HG03439 (cell line): ENCODE data around the gene GH2.

Experiments used
- ATAC-seq: cut with Tn5 transposase; IDR thresholded peaks from one replicate; pipeline ENCODE4 v1.9.1; 2021; ENCODE audit warnings: mild to moderate bottlenecking, moderate library complexity; ENCODE audit not compliant: unreplicated experiment

The GH2 gene

DNA sequence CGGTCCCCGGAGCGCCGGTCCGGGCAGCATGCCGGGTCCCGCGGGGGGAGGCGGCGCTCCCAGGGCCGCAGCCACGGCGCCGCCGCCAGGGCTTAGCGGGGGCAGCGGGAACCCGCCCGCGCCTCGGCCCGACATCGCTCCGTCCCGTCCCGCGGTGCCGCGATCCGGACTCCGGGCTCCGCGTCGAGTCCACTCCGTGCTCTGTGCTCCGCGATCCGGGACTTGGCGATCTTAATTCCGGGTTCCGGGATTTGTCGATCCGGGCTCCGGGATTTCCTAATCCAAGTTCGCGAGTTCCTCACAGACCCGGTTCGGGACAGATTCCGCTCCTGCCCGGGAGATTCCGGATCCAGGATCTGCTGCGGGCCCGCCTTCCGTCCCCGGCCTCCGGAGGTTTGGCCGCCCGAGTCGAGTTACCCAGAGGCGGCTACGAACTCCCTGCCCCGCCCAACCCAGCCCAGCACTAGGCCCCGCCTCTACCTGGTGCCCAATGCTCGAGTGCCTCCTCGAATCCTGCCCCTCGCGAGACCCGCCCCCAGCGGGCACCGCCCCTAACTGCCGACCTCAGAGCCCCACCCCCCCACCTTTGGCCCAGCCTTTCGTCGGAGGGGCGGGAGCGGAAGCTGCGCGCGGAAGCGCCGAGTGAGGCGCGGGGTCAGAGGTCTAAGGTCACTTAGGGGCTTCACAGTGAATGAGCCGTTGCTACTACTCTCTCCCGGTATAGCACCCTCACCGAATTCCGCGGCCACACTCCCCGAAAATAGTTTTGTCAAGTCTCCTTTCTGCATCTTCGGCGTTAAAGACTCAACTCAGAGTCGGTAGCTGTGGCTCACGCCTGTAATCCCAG is 39.0 kb downstream of the GH2 start, which contains the start of gene SMARCD2:
SMARCD2 (minus strand) TSS at position 146 of the 847 bp plus-strand sequence; CDS start at position 135, 11 bp downstream.
- ATAC-seq = peak; percentile 78

DNA sequence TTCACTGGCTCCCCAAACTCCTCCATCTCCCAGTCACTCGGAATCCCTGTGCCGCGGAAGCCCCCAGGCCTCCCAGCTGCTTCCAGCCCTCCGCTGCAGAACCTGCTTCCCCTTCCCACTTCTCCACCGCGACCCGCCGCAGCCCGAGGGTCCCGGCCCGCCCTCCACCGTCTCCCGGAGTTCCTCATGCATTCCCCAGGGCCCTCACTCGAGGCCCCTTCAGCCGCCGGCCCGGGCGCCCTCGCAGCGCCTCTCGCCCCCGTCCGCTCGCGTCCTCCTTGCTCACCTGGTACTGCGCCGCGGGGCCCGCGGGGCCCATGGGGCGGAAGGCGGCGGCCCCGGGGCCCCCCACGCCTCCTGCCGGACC is 39.6 kb downstream of the GH2 start:
- peak; percentile 32 for ATAC-seq

DNA sequence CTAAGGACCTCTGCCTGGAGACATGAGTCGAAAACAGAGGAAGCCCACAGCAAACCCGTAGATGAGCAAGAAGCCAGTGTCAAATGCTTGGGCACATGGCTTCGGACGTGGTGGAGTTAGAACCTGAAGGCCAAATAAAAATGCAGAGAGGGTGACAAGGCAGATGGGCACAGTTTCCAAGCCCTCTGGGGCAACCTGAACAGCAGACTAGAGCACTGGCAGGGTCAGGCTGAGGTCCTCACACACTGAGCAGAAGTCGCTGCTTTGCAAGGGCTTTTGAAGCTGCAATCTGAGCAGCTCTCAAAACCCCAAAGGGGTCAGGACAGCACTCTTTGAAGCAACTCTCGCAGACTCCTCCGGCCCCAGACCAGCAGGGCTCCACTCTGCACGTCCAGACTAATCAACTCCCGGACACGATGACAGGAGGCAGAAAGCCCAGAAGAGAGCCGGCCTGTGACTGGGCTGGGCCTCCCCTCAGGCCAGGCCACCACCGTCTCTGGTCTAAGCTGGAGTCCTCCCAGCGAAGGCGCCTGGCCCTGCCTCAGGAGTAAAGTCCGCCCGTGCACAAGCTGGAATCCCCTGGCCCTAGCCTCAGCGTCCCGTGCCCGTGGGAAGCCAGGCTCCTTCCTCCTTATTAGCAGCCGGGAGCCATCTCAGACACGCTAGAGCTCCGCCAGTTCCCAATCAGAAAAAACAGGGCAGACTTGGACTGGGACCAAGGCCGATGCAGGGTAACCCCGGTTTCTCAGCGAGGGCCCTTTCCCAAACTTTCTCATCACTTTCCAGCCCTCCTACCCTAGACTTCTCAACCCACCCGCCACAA is 40.2 kb downstream of the GH2 start:
- ATAC-seq = no peak

DNA sequence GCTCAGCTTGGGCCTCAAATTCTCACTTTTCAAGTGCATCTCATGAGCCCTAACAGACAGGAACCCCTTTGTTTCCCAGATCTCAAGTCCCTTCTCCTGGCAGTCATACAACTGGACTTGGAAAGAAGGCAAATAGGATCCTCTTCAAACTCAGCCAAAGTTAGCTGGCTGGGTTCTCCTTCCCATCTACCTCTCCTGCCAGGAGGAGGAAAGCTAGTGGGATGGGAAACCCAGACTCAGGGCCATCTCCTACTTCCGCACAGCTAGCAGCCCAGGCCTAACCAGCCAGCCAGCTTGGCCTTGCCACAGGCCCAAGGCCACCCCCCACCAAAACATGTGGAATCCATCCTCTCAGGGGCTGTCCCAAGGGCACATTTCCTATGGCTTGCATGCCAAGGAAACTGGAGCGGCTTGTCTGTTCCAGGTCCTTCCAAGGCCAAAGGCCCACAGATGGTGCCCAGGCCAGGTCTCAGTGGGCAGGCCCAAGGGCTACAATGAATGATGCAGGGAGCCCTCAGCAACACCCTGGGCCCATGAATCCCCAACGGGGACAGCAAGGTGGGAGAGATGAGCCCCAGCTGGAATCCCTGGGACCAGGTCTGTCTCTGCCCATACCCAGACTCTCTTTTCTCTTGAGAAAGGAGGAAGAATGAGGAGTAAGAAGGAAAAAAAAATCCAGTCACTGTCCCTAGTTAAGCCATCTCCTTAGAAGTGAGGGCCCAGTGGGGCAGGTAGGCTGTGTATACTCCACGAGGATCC is 41.0 kb downstream of the GH2 start:
- ATAC-seq = no peak

DNA sequence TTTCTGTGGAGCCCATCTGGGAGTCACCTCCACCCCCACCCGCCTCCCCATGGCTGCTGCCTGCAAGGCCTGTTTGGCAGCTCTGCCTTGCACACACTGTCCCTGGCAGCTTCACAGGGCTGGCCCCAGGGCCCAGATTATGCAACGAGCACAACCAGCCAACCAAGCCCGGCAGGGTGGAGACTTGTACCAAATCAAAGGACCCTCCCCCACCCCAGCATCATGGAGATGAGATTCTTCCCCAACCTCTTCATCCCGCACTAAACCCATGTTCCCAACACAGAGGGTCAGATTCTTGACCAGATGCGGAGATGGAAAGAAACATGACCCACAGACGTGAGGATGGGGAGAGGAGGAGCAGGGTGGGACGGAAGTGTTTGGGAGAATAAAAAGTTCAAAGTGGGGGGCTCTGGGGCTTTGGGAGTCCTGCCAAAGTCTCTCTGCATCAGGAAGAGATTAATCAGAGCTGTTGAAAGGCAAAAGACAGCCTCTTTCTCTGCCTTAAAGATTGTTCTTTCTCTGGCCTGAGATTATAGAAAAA is 43.0 kb downstream of the GH2 start:
- ATAC-seq = no peak

DNA sequence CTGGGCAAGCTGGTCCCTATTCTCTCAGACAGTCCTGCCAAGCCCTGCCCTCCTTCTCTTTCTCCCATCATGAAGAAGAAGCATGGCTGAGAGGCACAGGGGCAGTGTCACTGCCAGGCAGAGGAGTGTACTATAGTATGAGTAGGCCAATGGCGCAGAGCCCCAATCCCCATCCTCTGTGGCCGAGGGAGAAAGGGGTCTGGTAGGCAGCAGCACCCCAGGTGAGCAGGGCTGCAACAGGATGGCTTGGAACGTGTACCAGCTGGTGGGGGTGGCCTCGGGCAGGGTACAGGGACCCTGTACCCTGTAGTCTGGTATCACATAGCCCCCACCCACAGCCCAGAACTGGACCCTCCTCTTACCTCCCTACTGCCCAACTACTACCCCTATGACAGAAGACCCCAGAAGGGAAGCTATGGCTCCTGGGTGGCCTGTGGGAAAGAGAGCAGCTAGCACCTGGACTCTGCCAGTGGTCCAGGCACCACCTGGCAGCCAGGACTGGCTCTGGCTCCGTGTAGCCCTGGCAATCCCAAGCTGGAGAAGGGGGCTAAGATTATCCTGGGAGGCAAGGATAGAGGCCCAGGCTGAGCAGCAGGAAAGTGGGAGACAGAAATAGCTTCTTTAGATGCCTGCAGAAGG is 43.7 kb downstream of the GH2 start:
- no peak for ATAC-seq

DNA sequence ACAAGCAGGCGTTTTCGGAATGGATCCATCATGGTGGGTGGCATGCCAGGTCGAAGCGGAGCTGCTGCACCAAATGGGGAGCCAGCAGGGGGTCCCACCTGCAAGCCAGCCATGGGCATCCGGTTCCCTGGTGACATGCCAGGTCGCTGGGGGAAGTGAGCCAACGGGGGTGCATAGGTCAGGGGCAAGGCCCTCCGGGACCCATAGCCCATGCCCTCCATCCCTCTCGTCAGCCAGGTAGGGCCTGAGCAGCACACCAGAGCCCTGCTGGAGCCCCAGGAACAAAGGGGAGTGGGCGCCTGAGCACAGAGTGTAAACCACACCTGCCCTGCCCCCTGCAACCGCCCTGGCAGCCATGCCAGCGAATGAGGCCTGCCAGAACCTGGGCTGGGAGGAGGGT is 44.3 kb downstream of the GH2 start:
- ATAC-seq = no peak

DNA sequence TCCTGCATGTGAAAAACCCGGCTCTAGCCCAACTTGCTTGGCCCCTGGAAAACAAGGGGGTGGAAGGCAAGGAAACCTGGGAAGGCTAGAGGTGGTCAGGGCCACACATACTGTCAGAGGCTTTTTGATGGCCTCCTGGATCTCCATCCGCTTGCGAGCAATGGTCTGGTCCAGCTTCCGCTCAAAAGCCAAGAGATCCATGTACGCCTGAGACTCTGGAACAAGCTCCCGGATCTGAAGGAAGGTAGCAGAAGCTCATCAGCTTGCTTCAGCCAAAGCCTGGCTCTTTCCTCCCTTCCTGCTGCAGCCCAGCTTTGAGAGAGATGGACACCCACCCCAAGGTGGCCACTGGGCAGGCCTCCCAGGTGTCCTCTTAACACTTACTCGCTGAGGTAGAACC is 44.9 kb downstream of the GH2 start:
- no peak for ATAC-seq

DNA sequence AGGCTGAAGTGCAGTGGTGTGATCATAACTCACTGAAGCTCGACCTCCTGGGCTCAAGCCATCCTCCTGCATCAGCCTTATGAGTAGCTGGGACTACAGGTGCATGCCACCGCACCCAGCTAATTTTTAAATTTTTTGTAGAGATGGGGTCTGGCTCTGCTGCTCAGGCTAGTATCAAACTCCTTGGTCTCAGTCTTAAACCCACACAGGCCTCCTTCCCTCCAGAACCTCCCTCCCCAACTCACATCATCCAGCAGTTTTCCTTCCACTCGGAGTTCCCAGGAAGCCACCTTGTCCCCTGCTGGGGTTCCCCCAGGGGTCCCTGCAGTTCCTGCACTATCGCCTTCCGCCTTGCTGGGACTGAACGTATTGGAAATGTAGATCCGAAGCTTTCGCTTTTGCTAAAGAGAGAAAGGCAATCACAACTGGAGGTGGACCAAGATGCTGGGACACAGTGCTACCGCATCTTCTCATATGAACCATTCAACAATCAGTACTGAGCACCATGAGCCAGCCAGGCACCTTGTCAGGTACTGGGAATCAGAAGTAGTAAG is 46.5 kb downstream of the GH2 start:
- no peak for ATAC-seq

DNA sequence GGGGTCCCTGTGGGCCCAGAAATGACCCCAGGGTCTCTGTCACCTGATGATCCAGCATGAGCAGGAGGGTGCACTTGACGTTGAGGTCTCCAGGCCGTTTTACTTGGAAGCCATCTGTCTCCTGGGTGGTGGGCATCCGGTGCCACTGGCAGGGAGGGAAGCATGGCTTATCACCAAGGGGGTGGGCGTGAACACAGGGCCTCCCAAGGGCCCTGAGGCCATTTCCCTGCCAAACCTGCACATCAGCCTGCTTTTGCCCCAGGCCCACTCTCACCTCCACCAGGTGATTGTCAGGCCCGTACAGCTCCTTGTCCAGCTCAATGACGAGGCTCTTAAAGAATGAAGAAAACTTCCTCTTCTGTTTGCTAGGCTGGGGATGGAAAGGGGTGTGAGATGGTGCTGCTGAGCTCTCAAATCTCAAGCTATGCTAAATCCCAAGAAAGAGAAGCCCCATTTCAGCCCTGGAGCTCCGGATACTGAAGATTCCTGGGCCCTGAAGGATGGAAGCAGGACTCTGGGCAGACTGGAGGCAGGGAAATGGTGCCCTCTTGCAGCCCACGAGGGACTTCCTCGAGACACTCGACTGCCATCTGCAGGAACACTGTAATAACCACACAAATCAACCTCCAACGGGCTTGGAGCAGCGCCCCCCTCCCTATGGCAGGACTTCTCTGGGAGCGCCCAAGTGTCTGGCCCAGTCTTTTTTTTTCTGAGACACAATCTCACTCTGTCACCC is 47.1 kb downstream of the GH2 start:
- ATAC-seq = no peak

DNA sequence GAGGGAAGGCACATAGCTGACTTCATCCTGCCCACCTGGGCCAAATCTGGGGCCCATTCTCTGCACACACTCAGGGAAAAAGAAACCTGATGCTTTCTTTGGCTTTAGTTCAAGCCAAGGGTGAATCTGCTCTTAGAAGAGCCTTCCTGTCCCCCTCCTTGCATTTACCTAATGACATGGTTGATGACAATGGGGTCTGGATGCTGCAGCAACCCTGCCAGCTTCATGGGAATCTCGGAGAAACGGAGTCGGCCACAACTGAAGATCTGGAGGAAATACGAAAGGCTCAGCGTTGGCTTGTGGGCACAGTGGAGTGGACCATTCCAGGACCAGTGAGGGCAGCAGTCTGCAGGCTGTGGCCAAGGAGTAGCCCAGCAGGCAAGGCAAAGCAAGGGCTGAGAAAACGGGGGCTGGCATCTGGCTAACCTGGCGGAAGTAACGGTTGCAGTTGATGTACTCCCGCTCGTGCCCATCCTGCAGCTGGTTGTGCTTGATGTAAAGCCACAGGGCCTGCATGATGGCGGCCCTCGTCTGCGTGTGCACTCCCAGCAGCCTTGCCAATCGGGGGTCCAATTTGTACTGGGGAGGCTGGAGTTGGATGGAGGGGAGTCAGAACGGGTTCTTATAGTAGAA is 47.9 kb downstream of the GH2 start:
- no peak for ATAC-seq

DNA sequence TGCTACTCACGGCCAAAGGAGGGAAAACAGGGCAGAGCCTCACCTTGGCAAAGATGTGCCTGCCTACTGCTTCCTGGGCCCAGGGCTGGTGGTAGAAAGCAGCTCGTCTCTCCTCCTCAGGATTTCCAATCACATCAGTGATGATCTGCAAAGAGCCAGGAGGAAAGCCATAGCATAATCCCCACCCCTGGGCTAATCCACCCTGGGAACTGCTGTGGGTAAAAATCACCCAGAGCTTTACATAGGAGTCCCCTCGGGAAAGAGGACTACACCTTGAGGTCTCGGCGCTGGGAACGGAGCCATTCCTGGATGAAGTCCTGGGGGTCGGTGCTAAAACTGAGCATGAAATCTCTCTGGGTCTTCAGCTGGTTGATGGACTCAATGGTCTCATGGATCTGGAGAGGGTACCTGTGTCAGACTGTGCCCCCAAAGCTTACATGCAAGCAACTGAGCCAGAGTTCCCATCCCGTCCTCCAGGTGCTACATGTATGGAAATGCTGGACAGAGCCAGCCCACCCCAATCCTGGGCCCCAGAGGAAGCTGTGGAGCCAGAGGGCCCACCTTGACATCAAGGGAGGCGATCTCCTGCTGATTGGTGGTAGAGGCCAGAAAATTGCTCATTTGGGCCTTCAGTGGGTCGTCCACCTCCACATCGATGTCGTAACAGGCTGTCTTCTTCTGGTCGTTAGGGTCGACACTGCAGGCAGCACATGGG is 48.6 kb downstream of the GH2 start:
- ATAC-seq = no peak

DNA sequence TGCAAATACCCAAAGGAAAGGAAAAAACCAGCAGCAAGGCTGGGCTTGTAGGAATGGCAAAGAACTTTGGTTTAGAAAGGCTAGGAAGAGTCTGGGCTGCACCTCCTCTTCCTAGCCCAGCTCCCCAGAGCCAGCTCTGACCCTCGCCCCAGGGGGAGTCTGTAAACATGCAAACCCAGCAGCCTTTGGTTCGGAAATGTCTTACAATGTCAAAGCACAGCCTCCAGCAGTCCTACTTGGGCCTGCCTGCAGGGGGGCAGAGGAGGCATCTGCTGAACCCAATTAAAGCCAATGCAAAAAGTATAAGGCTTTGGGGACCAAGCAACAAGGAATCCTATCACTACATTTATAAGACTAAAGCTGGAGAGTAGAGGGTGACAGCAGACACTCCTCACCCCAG is 49.3 kb downstream of the GH2 start:
- no peak for ATAC-seq

DNA sequence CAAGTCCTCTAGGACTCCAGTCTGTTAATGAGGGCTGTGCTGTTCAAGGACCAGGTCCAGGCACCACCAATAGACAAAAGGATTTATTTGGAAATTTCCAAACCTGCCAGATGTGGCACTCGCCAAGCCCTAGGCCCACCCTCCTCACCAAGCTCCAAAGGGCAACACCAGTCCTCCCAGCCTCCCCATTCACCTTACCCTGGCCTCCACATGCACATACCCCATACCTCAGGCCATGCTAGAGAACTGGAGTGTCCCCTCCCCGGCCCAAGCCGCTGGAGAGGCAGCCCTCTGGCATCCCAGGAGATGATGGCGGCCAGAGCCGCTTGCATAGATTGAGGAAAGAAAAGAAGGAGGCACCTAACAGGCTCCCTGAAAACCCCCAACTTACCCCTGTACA is 49.7 kb downstream of the GH2 start:
- no peak for ATAC-seq

DNA sequence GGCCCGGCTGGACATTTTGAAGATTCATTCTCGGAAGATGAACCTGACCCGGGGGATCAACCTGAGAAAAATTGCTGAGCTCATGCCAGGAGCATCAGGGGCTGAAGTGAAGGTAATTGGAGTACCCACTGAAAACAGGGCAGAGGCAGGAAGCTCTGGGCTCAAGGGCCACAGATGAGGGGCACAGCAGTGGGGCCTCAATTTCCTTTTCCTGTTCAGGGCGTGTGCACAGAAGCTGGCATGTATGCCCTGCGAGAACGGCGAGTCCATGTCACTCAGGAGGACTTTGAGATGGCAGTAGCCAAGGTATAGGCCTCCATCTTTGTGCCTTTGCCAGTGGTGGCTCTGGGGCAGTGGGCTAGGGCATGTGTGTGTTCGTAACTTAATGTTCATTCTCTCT is 50.2 kb downstream of the GH2 start:
- no peak for ATAC-seq

DNA sequence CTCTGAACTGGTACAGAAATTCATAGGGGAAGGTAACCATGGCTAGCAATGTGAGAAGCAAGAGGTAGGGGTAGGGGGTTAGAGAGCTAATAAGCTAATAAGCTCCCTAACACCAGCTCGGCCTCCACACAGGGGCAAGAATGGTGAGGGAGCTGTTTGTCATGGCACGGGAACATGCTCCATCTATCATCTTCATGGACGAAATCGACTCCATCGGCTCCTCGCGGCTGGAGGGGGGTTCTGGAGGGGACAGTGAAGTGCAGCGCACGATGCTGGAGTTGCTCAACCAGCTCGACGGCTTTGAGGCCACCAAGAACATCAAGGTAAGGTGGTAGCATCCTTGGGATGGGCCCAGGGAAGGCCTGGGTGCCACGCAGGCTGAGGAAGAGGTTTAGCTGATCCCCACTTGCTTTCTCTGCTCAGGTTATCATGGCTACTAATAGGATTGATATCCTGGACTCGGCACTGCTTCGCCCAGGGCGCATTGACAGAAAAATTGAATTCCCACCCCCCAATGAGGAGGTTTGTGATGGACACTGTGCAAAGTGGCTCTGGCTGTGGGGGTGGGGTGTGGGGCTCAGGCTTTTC is 50.7 kb downstream of the GH2 start:
- ATAC-seq = no peak

DNA sequence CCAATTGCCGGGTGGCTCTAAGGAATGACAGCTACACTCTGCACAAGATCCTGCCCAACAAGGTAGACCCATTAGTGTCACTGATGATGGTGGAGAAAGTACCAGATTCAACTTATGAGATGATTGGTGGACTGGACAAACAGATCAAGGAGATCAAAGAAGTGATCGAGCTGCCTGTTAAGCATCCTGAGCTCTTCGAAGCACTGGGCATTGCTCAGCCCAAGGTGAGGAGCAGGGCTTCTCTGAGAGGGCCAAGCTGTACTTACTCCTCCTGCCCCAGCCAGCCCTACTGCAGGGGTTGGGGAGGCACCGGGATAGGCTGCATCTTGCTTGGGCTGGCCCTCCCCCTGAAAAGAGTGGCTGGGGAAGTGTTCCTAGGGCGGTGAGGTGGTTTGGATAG is 51.5 kb downstream of the GH2 start:
- no peak for ATAC-seq
